Measurements from ENCODE around the gene DEPP1. TPM values are rescaled to one million over a fixed set of nuclear protein-coding genes. Genes with fewer than 3 reads are reported as not detected.

DEPP1 gene
- total and polyA plus RNA-seq, 2 of the 13 experiments (the other 11 are each of a cell fraction or from before 2014, with no cell fraction given) = 14.8 to 270 TPM

GRCh38 chr10:44975431-44976331, 2.9 kb downstream of the DEPP1 start (continued):
- peak; percentile 61; the same call in 1 of the 2 replicates for TF ChIP-seq ZNF749 (CRISPR knock-in tag; IDR thresholded peaks at IDR 0.05; ENCODE audit: borderline replicate concordance)
- peak; percentile 98 for TF ChIP-seq ZNF318 (CRISPR knock-in tag; IDR thresholded peaks at IDR 0.05)
- peak; percentile 72; the same call in 1 of the 2 replicates for TF ChIP-seq ZNF615 (CRISPR knock-in tag; IDR thresholded peaks at IDR 0.05; ENCODE audit: borderline replicate concordance)
- TF ChIP-seq NAIF1 (CRISPR knock-in tag; IDR thresholded peaks at IDR 0.05; ENCODE audit: borderline replicate concordance) = peak; percentile 47; the same call in 1 of the 2 replicates
- TF ChIP-seq NONO (IDR thresholded peaks at IDR 0.05) = no peak
- TF ChIP-seq NONO (CRISPR knock-in tag; conservative IDR thresholded peaks at IDR 0.05) = 0 out of 2 replicates have a peak, but pooled peaks have one; percentile 9
- TF ChIP-seq TARDBP (CRISPR knock-in tag; IDR thresholded peaks at IDR 0.05) = peak; percentile 16; the same call in 1 of the 2 replicates
- TF ChIP-seq ZNF788 (CRISPR knock-in tag; IDR thresholded peaks at IDR 0.05; ENCODE audit: borderline replicate concordance) = peak; percentile 48
- TF ChIP-seq ZSCAN31 (CRISPR knock-in tag; IDR thresholded peaks at IDR 0.05; ENCODE audit: low read depth) = peak; percentile 56; the same call in 1 of the 2 replicates
- TF ChIP-seq ZNF3 (CRISPR knock-in tag; IDR thresholded peaks at IDR 0.05) = no peak
- peak; percentile 3; the same call in 1 of the 2 replicates for TF ChIP-seq PATZ1 (CRISPR knock-in tag; IDR thresholded peaks at IDR 0.05)
- 0 out of 4 replicates have a peak, but pooled peaks of 1 of the 2 experiments have one; percentile 42 for TF ChIP-seq POLR2A (IDR thresholded peaks at IDR 0.05; ENCODE audit: insufficient read depth in 1 of 2, low read depth in 2 of 2, low read length in 2 of 2)
- TF ChIP-seq ZKSCAN5 (CRISPR knock-in tag; IDR thresholded peaks at IDR 0.05) = 0 out of 2 replicates have a peak, but pooled peaks have one; percentile 14
- TF ChIP-seq RAD51 (IDR thresholded peaks at IDR 0.05; ENCODE audit: borderline replicate concordance) = no peak
- TF ChIP-seq RARG (CRISPR knock-in tag; IDR thresholded peaks at IDR 0.05; ENCODE audit: low read depth) = 0 out of 2 replicates have a peak, but pooled peaks have one; percentile 41
- no peak; the same call in 1 of the 2 replicates for TF ChIP-seq ZNF709 (CRISPR knock-in tag; IDR thresholded peaks at IDR 0.05)
